ENCODE results near the gene FPR1. TPM values are rescaled to one million over a fixed set of nuclear protein-coding genes. Genes with fewer than 3 reads are reported as not detected.

Gene FPR1
- not detected for total RNA-seq

- Mint-ChIP-seq H3K4me1 (no peaks in the 10 kb centered on the region), H3K27me3 (peaks cover 17% of the 10 kb centered on the region), H3K4me3 (no peak within 1 kb of the TSS), H3K27ac (no peak within 1 kb of the TSS), H3K36me3 (ENCODE audit: low read depth) (no peaks in the 10 kb centered on the region), H3K9me3 (peaks cover 6% of the 10 kb centered on the region)
- ATAC-seq (replicated peaks) = no peak
Measured at GRCh38 chr19:51751655-51752054, at the start of gene FPR1. FPR1 (minus strand) TSS chr19:51751878; CDS start chr19:51746994, 4,884 bp downstream.

- Mint-ChIP-seq H3K36me3 (ENCODE audit: low read depth) (no peaks in the 10 kb centered on the region), H3K9me3 (peaks cover 8% of the 10 kb centered on the region), H3K4me1 (no peaks in the 10 kb centered on the region), H3K27me3 (peaks cover 21% of the 10 kb centered on the region), H3K4me3 (no peak overlapping the region), H3K27ac (no peak overlapping the region)
- no peak for ATAC-seq (replicated peaks)
Measured at GRCh38 chr19:51800473-51801244, 49.0 kb upstream of the FPR1 start.

- ATAC-seq (replicated peaks) = no peak
- no peak overlapping the region for H3K27ac Mint-ChIP-seq
- peaks cover 8% of the 10 kb centered on the region for H3K9me3 Mint-ChIP-seq
- no peaks in the 10 kb centered on the region for H3K36me3 Mint-ChIP-seq (ENCODE audit: low read depth)
- no peaks in the 10 kb centered on the region for H3K4me1 Mint-ChIP-seq
- H3K4me3 Mint-ChIP-seq = no peak overlapping the region
- peaks cover 21% of the 10 kb centered on the region for H3K27me3 Mint-ChIP-seq
Measured at GRCh38 chr19:51799774-51800472, 48.2 kb upstream of the FPR1 start.

- ATAC-seq (replicated peaks) = no peak
- H3K9me3 Mint-ChIP-seq = peaks cover 5% of the 10 kb centered on the region
- peaks cover 21% of the 10 kb centered on the region for H3K27me3 Mint-ChIP-seq
- no peak overlapping the region for H3K27ac Mint-ChIP-seq
- no peak overlapping the region for H3K4me3 Mint-ChIP-seq
- no peaks in the 10 kb centered on the region for H3K4me1 Mint-ChIP-seq
- H3K36me3 Mint-ChIP-seq (ENCODE audit: low read depth) = no peaks in the 10 kb centered on the region
Measured at GRCh38 chr19:51799034-51799773, 47.5 kb upstream of the FPR1 start.

- no peaks in the 10 kb centered on the region for H3K4me1 Mint-ChIP-seq
- H3K36me3 Mint-ChIP-seq (ENCODE audit: low read depth) = no peaks in the 10 kb centered on the region
- no peak for ATAC-seq (replicated peaks)
- peaks cover 16% of the 10 kb centered on the region for H3K27me3 Mint-ChIP-seq
- H3K4me3 Mint-ChIP-seq = no peak overlapping the region
- peaks cover 5% of the 10 kb centered on the region for H3K9me3 Mint-ChIP-seq
- no peak overlapping the region for H3K27ac Mint-ChIP-seq
Measured at GRCh38 chr19:51798062-51798461, 46.4 kb upstream of the FPR1 start.

- H3K27me3 Mint-ChIP-seq = peaks cover 16% of the 10 kb centered on the region
- no peaks in the 10 kb centered on the region for H3K4me1 Mint-ChIP-seq
- no peak for ATAC-seq (replicated peaks)
- H3K4me3 Mint-ChIP-seq = no peak overlapping the region
- no peak overlapping the region for H3K27ac Mint-ChIP-seq
- no peaks in the 10 kb centered on the region for H3K36me3 Mint-ChIP-seq (ENCODE audit: low read depth)
- H3K9me3 Mint-ChIP-seq = peaks cover 5% of the 10 kb centered on the region
Measured at GRCh38 chr19:51797480-51797879, 45.8 kb upstream of the FPR1 start.

GRCh38 chr19:51796195-51796679 is 44.6 kb upstream of the FPR1 start:
- H3K9me3 Mint-ChIP-seq = peaks cover 8% of the 10 kb centered on the region
- H3K4me3 Mint-ChIP-seq = no peak overlapping the region
- peaks cover 16% of the 10 kb centered on the region for H3K27me3 Mint-ChIP-seq

GRCh38 chr19:51794885-51795490 is 43.3 kb upstream of the FPR1 start, which contains the start of gene FPR3:
FPR3 (plus strand) TSS chr19:51795157; CDS start chr19:51823749, 28,592 bp downstream.
- Mint-ChIP-seq H3K4me1 (no peaks in the 10 kb centered on the region), H3K27ac (no peak within 1 kb of the TSS), H3K9me3 (peaks cover 8% of the 10 kb centered on the region), H3K36me3 (ENCODE audit: low read depth) (no peaks in the 10 kb centered on the region), H3K27me3 (peaks cover 16% of the 10 kb centered on the region), H3K4me3 (no peak within 1 kb of the TSS)
- ATAC-seq (replicated peaks) = no peak

More at GRCh38 chr19:51796195-51796679, 44.6 kb upstream of the FPR1 start:
- Mint-ChIP-seq H3K36me3 (ENCODE audit: low read depth) (no peaks in the 10 kb centered on the region), H3K27ac (no peak overlapping the region), H3K4me1 (no peaks in the 10 kb centered on the region)
- ATAC-seq (replicated peaks) = no peak

GRCh38 chr19:51793994-51794393 is 42.3 kb upstream of the FPR1 start:
- Mint-ChIP-seq H3K27ac (no peak overlapping the region), H3K9me3 (peaks cover 8% of the 10 kb centered on the region), H3K36me3 (ENCODE audit: low read depth) (no peaks in the 10 kb centered on the region), H3K27me3 (peaks cover 18% of the 10 kb centered on the region), H3K4me1 (no peaks in the 10 kb centered on the region), H3K4me3 (no peak overlapping the region)
- ATAC-seq (replicated peaks) = no peak

GRCh38 chr19:51792932-51793331 is 41.3 kb upstream of the FPR1 start:
- peaks cover 4% of the 10 kb centered on the region for H3K9me3 Mint-ChIP-seq
- peaks cover 19% of the 10 kb centered on the region for H3K27me3 Mint-ChIP-seq

GRCh38 chr19:51789061-51789795 is 37.5 kb upstream of the FPR1 start:
- H3K4me1 Mint-ChIP-seq = no peaks in the 10 kb centered on the region
- H3K36me3 Mint-ChIP-seq (ENCODE audit: low read depth) = no peaks in the 10 kb centered on the region
- ATAC-seq (replicated peaks) = no peak
- H3K27ac Mint-ChIP-seq = no peak overlapping the region
- H3K4me3 Mint-ChIP-seq = no peak overlapping the region
- peaks cover 11% of the 10 kb centered on the region for H3K27me3 Mint-ChIP-seq
- peaks cover 4% of the 10 kb centered on the region for H3K9me3 Mint-ChIP-seq

More at GRCh38 chr19:51792932-51793331, 41.3 kb upstream of the FPR1 start:
- H3K27ac Mint-ChIP-seq = no peak overlapping the region
- no peak for ATAC-seq (replicated peaks)
- H3K4me3 Mint-ChIP-seq = no peak overlapping the region
- no peaks in the 10 kb centered on the region for H3K4me1 Mint-ChIP-seq
- H3K36me3 Mint-ChIP-seq (ENCODE audit: low read depth) = no peaks in the 10 kb centered on the region

- ATAC-seq (replicated peaks) = no peak
- H3K9me3 Mint-ChIP-seq = peaks cover 4% of the 10 kb centered on the region
- no peaks in the 10 kb centered on the region for H3K36me3 Mint-ChIP-seq (ENCODE audit: low read depth)
- no peaks in the 10 kb centered on the region for H3K4me1 Mint-ChIP-seq
- peaks cover 11% of the 10 kb centered on the region for H3K27me3 Mint-ChIP-seq
- H3K27ac Mint-ChIP-seq = no peak overlapping the region
- no peak overlapping the region for H3K4me3 Mint-ChIP-seq
Measured at GRCh38 chr19:51788029-51788428, 36.4 kb upstream of the FPR1 start.

GRCh38 chr19:51786646-51787494 is 35.2 kb upstream of the FPR1 start:
- H3K4me1 Mint-ChIP-seq = no peaks in the 10 kb centered on the region
- no peak overlapping the region for H3K4me3 Mint-ChIP-seq
- H3K36me3 Mint-ChIP-seq (ENCODE audit: low read depth) = no peaks in the 10 kb centered on the region
- no peak for ATAC-seq (replicated peaks)
- peaks cover 15% of the 10 kb centered on the region for H3K27me3 Mint-ChIP-seq
- peaks cover 4% of the 10 kb centered on the region for H3K9me3 Mint-ChIP-seq
- no peak overlapping the region for H3K27ac Mint-ChIP-seq
